H9 (cell line): ENCODE data around the gene PPP4R2. TPM values are rescaled to one million over a fixed set of nuclear protein-coding genes. Genes with fewer than 3 reads are reported as not detected.

Source experiments
- DNase-seq: peaks from one replicate; pipeline ENCODE4 v3.0.0-alpha.2; 2017
- H2AFZ ChIP-seq: one replicate; pipeline ENCODE4 v1.6.1; 2013; ENCODE audit warnings: mild to moderate bottlenecking, low read length, control low read depth, moderate library complexity
- H2AK5ac ChIP-seq: 2 replicates; pipeline ENCODE4 v1.6.1; 2013; ENCODE audit warnings: low read length, control low read depth, mixed read lengths; ENCODE audit not compliant: insufficient read length
- H2BK120ac ChIP-seq: one replicate; pipeline ENCODE4 v1.6.1; 2013; ENCODE audit warnings: low read depth, mild to moderate bottlenecking, low read length, control low read depth, inconsistent platforms; ENCODE audit not compliant: poor library complexity, severe bottlenecking
- H2BK12ac ChIP-seq: 2 replicates; pipeline ENCODE4 v1.6.1; 2013; ENCODE audit warnings: low read length, control low read depth, mixed read lengths, low read depth; ENCODE audit not compliant: insufficient read length
- H2BK15ac ChIP-seq: 2 replicates; pipeline ENCODE4 v1.6.1; 2013; ENCODE audit warnings: low read depth, low read length, control low read depth
- H2BK20ac ChIP-seq: one replicate; pipeline ENCODE4 v1.6.1; 2013; ENCODE audit warnings: low read depth, mild to moderate bottlenecking, low read length, control low read depth, inconsistent platforms; ENCODE audit not compliant: poor library complexity, severe bottlenecking
- H2BK5ac ChIP-seq: 2 replicates; pipeline ENCODE4 v1.6.1; 2013; ENCODE audit warnings: low read length, control low read depth, mixed read lengths; ENCODE audit not compliant: insufficient read length
- H3K14ac ChIP-seq: 2 replicates; pipeline ENCODE4 v1.6.1; 2013; ENCODE audit warnings: low read length, control low read depth; ENCODE audit not compliant: insufficient read depth
- H3K18ac ChIP-seq: 2 replicates; pipeline ENCODE4 v1.6.1; 2013; ENCODE audit warnings: low read depth, mild to moderate bottlenecking, mixed read lengths, low read length, control low read depth; ENCODE audit not compliant: insufficient read length
- H3K23ac ChIP-seq: 2 replicates; pipeline ENCODE4 v1.6.1; 2013; ENCODE audit warnings: low read length, control low read depth, mixed read lengths, low read depth; ENCODE audit not compliant: insufficient read length
- H3K23me2 ChIP-seq: 2 replicates; pipeline ENCODE4 v1.6.1; 2013; ENCODE audit warnings: low read depth, mild to moderate bottlenecking, mixed read lengths, low read length, control low read depth; ENCODE audit not compliant: insufficient read length, poor library complexity, severe bottlenecking
- H3K27ac ChIP-seq: 2 replicates; pipeline ENCODE4 v1.5.1; 2013; ENCODE audit warnings: low read length, control low read depth, mixed read lengths, low read depth; ENCODE audit not compliant: insufficient read length
- H3K27me3 ChIP-seq: 2 replicates; pipeline ENCODE4 v1.6.1; 2013; ENCODE audit warnings: low read length, control low read depth, inconsistent platforms; ENCODE audit not compliant: insufficient read depth
- H3K4ac ChIP-seq: 2 replicates; pipeline ENCODE4 v1.6.1; 2013; ENCODE audit warnings: low read depth, mild to moderate bottlenecking, control low read depth, inconsistent platforms, low read length, moderate library complexity
- H3K4me1 ChIP-seq: 2 replicates; pipeline ENCODE4 v1.6.1; 2013; ENCODE audit warnings: low read length, control low read depth, inconsistent platforms; ENCODE audit not compliant: insufficient read depth
- H3K4me2 ChIP-seq: 2 replicates; pipeline ENCODE4 v1.6.1; 2013; ENCODE audit warnings: low read length, control low read depth, mixed read lengths; ENCODE audit not compliant: insufficient read length, insufficient read depth
- H3K56ac ChIP-seq: 2 replicates; pipeline ENCODE4 v1.6.1; 2013; ENCODE audit warnings: low read depth, mild to moderate bottlenecking, mixed read lengths, low read length, control low read depth; ENCODE audit not compliant: insufficient read length
- H3K79me1 ChIP-seq: 2 replicates; pipeline ENCODE4 v1.6.1; 2013; ENCODE audit warnings: low read depth, mild to moderate bottlenecking, moderate library complexity, low read length, control low read depth, inconsistent platforms; ENCODE audit not compliant: insufficient read depth, poor library complexity, severe bottlenecking
- H3K79me2 ChIP-seq: 2 replicates; pipeline ENCODE4 v1.6.1; 2013; ENCODE audit warnings: low read length, control low read depth, inconsistent platforms; ENCODE audit not compliant: insufficient read depth
- H3K9ac ChIP-seq: 2 replicates; pipeline ENCODE4 v1.6.1; 2013; ENCODE audit warnings: low read length, control low read depth, mixed read lengths; ENCODE audit not compliant: insufficient read length; ENCODE audit errors: extremely low read depth
- H3K9me3 ChIP-seq: one replicate; pipeline ENCODE4 v1.6.1; 2013; ENCODE audit warnings: low read depth, low read length, inconsistent platforms; ENCODE audit not compliant: control insufficient read depth
- H3T11ph ChIP-seq: one replicate; pipeline ENCODE4 v1.6.1; 2013; ENCODE audit warnings: mild to moderate bottlenecking, low read length, control low read depth, inconsistent platforms
- H4K20me1 ChIP-seq: one replicate; pipeline ENCODE4 v1.6.1; 2013; ENCODE audit not compliant: control insufficient read depth, insufficient read length, insufficient read depth
- H4K5ac ChIP-seq: 2 replicates; pipeline ENCODE4 v1.6.1; 2013; ENCODE audit warnings: low read depth, mild to moderate bottlenecking, mixed read lengths, low read length, control low read depth; ENCODE audit not compliant: insufficient read length
- H4K8ac ChIP-seq: replicated peaks from 2 replicates; pipeline ENCODE4 v1.6.1; 2013; ENCODE audit warnings: low read length, control low read depth, mixed read lengths, low read depth; ENCODE audit not compliant: insufficient read length
- H4K91ac ChIP-seq: 2 replicates; pipeline ENCODE4 v1.6.1; 2013; ENCODE audit warnings: low read depth, mild to moderate bottlenecking, moderate library complexity, mixed read lengths, low read length, control low read depth; ENCODE audit not compliant: insufficient read length
- H3K27ac Mint-ChIP-seq, 3 experiments: 2 replicates in 2 of 3; 3 replicates in 1 of 3; pipeline ENCODE4 v1.8.0; 2020 to 2021; ENCODE audit warnings: mixed read lengths in 3 of 3, mild to moderate bottlenecking in 1 of 3, moderate library complexity in 1 of 3
- H3K27me3 Mint-ChIP-seq: 2 replicates; pipeline ENCODE4 v1.8.0; 2021; ENCODE audit warnings: low read depth, mild to moderate bottlenecking, moderate library complexity, mixed read lengths
- H3K36me3 Mint-ChIP-seq, 3 experiments: 2 replicates in 2 of 3; 3 replicates in 1 of 3; pipeline ENCODE4 v1.8.0; 2020 to 2021; ENCODE audit warnings: low read depth in 3 of 3, mixed read lengths in 3 of 3; ENCODE audit not compliant: insufficient read depth in 1 of 3
- H3K4me1 Mint-ChIP-seq, 2 experiments: 2 replicates each; pipeline ENCODE4 v1.8.0; 2020; ENCODE audit warnings: mixed read lengths in 2 of 2
- H3K4me3 Mint-ChIP-seq, 2 experiments: 2 replicates in 1 of 2; 3 replicates in 1 of 2; pipeline ENCODE4 v1.8.0; 2020 to 2021; ENCODE audit warnings: mild to moderate bottlenecking in 2 of 2, mixed read lengths in 2 of 2, moderate library complexity in 1 of 2
- H3K9me3 Mint-ChIP-seq, 2 experiments: 2 replicates in 1 of 2; 3 replicates in 1 of 2; pipeline ENCODE4 v1.8.0; 2020; ENCODE audit warnings: mild to moderate bottlenecking in 2 of 2, mixed read lengths in 2 of 2, moderate library complexity in 1 of 2
- CTCF ChIP-seq: fragments of 200-600 bp; sonication (generic); conservative IDR thresholded peaks from 3 replicates; pipeline ENCODE4 v1.8.0; 2021; ENCODE audit warnings: antibody characterized with exemption, mild to moderate bottlenecking
- WGBS: extraction: QIAGEN DNeasy Blood & Tissue Kit; methylation state at CpG from one replicate; pipeline ENCODE4 v1.1.7; 2013; ENCODE audit warnings: missing lambda C conversion rate, low lambda C conversion rate, mixed read lengths; ENCODE audit not compliant: insufficient read length; ENCODE audit errors: extremely low coverage; 5-methylcytosine and 5-hydroxymethylcytosine counted together
- total RNA-seq: library from RNA; stranded (reverse); gene quantifications from 2 replicates; pipeline ENCODE4 v1.2.1, GENCODE V29; 2021

PPP4R2 gene
- total RNA-seq, 1 experiment from 2014 or later: 132 TPM

DNA sequence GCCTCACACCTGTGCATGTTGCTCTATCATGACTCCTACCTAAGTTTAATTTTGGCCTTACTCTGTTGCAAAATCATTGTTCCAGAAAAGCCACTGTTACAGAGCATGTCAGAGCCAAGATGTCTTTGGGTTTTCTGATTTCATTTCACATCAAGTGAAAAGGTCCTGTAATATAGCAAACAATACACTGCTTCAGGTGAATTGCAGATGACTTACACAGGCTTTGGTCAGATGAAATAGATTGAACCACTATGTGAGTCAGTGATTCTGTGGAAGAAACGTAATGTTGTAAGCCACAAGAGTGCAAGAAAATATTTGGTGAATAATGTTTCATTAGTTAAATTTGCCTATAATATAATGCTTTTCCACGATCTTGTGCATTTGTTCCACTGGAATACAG lies 87.6 kb downstream of the PPP4R2 start:
- Histone ChIP-seq H3K56ac (no peak overlapping the region), H3K9ac (no peak overlapping the region), H3K4me2 (no peak overlapping the region), H3T11ph (no peak overlapping the region), H4K91ac (no peak overlapping the region), H4K8ac (no peak overlapping the region), H3K23me2 (no peaks in the 10 kb centered on the region), H3K4me1 (no peaks in the 10 kb centered on the region), H2BK20ac (no peak overlapping the region), H3K14ac (no peak overlapping the region), H2BK12ac (no peak overlapping the region), H3K4ac (no peak overlapping the region), H3K18ac (no peak overlapping the region), H2BK15ac (no peak overlapping the region), H3K23ac (no peak overlapping the region), H3K79me1 (no peaks in the 10 kb centered on the region), H4K5ac (no peak overlapping the region), H2AFZ (no peak overlapping the region), H3K27ac (no peak overlapping the region), H3K27me3 (no peaks in the 10 kb centered on the region), H2BK5ac (no peak overlapping the region), H4K20me1 (no peaks in the 10 kb centered on the region), H2BK120ac (no peak overlapping the region), H3K79me2 (no peaks in the 10 kb centered on the region), H2AK5ac (no peak overlapping the region), H3K9me3 (no peaks in the 10 kb centered on the region)
- TF ChIP-seq CTCF: no peak
- no peaks in the 10 kb centered on the region for H3K9me3 Mint-ChIP-seq
- H3K27ac Mint-ChIP-seq: no peak overlapping the region
- WGBS: no CpG with 5 or more reads among the region's 2 CpGs
- no peak for DNase-seq
- H3K4me3 Mint-ChIP-seq: no peak overlapping the region
- H3K36me3 Mint-ChIP-seq: no peaks in the 10 kb centered on the region
- H3K27me3 Mint-ChIP-seq: no peaks in the 10 kb centered on the region
- no peaks in the 10 kb centered on the region; a peak in 1 of 4 replicates for H3K4me1 Mint-ChIP-seq
